Heart left ventricle (tissue), 13 donors: ENCODE measurements around the gene LRRC37A3.

ENCODE experiments used
- CTCF ChIP-seq, 12 donors: fragments of 200-600 bp; sonication (generic) in 4 of 12; IDR thresholded peaks; one replicate each; pipeline versions ENCODE4 v1.5.0 to v1.8.0; 2018 to 2022; ENCODE audit warnings: antibody characterized with exemption in 12 of 12, mild to moderate bottlenecking in 5 of 12
- POLR2A ChIP-seq, 2 donors: fragments of 450-650 bp; IDR thresholded peaks; one replicate each; pipeline ENCODE4 v1.6.1; 2017; ENCODE audit warnings: antibody characterized with exemption in 2 of 2, mild to moderate bottlenecking in 2 of 2, moderate library complexity in 2 of 2
- donor health status: ischemic (EF 13 %, LVEDD 7.1; RV severe dilation, severe dysfunction).
- donor health status: DM: no; HTN: yes; CAD: no.
- donor health status: DM: no; HTN: no; CAD: no.
- donor health status: ischemic (EF 25% LVEDD 6.9; RV normal size, moderate dysfunction).
- donor health status: ischemic (EF 25% LVEDD 5.7; RV mildly dilated, moderate dysfunction).
- donor health status: ischemic (EF 35%, LVEDD 5.7; RV mildly dilated, moderate dysfunction).
- donor health status: nonischemic (EF 11% LVEDD 7.7; RV severe dilation, severe dysfunction).
- donor health status: DM: yes; HTN: yes; CAD: no.
- donor health status: PGD.
- donor health status: ischemic (EF 29% LVEDD 5.4; RV normal size, mild dysfunction).
- donor health status: nonischemic (EF 23%, LVEDD 6.1; RV moderate dilation, normal function).

DNA sequence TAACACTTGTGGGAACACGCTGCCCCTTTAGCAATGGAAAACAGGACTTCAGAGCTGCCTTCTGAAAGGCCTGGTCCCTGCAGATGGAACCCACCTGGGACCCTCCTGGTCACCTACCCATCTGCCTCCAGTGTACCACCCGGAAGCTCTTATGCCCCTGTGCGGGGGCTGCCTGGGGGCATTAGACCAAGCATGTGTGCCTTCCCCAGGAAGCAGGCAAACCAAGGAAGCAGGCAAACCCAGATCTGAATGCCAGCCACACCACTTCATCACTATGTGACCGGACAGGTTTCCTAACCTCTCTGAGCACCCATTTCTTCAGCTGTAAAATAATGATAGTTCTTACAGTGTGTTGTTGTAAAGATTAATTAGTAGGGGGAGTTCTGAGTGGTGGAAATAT is 20.8 kb upstream of the LRRC37A3 start:
- TF ChIP-seq CTCF (IDR thresholded peaks at IDR 0.05) (no peak), POLR2A (IDR thresholded peaks at IDR 0.05) (no peak)
